ENCODE results near the gene KCNIP4. TPM values are rescaled to one million over a fixed set of nuclear protein-coding genes. Genes with fewer than 3 reads are reported as not detected.

KCNIP4 gene
- total and polyA plus RNA-seq, 2 of the 8 experiments (the other 6 are each of a cell fraction or from before 2014, with no cell fraction given) = 0.06 TPM; not detected in 1

DNA sequence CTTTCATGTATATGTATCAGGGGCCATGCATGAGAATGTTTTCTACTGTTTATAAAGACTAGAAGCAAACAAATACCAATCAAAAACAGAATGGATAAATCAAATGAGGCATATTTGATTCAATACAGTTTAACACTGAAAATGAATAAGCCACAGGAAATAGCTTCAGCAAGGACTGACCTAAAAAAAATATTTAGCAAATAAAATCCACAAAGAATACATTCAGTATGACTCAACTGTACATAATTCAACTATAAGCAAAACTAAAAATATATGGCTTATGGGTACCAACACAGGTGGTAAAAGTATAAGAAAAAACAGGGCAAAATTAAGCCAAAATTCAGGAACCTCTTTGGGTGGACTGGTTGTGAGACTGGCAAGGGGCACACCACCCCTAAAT is 112.9 kb downstream of the KCNIP4 start:
- no peak overlapping the region for H2BK20ac ChIP-seq (ENCODE audit: low read length)
- H2AFZ ChIP-seq (ENCODE audit: low read length) = no peak overlapping the region
- no peak overlapping the region for H3K23ac ChIP-seq (ENCODE audit: insufficient read length)
- no peaks in the 10 kb centered on the region for H4K20me1 ChIP-seq (replicated peaks in 1 of 2; ENCODE audit: control insufficient read depth in 1 of 2, insufficient read depth in 2 of 2, low read length in 2 of 2)
- no peaks in the 10 kb centered on the region for H3K79me1 ChIP-seq (ENCODE audit: low read depth, low read length)
- no peak overlapping the region for H2BK12ac ChIP-seq (ENCODE audit: low read depth, low read length)
- CTCF ChIA-PET (ENCODE audit: partially characterized antibody) = interaction anchor here (0.7 kb wide), 1 partner anchor 354 kb away, joined by 3 read pairs; no protein-coding TSS in a partner anchor
- H3K18ac ChIP-seq (ENCODE audit: extremely low read depth, low read length) = no peak overlapping the region
- no peak overlapping the region for H3K9ac ChIP-seq (replicated peaks in 1 of 4; ENCODE audit: extremely low read depth in 1 of 4, low read depth in 3 of 4, low read length in 3 of 4)
- POLR2A ChIA-PET (ENCODE audit: partially characterized antibody) = no interaction called here
- H3K36me3 ChIP-seq (ENCODE audit: control insufficient read depth in 2 of 4, insufficient read depth in 4 of 4, low read length in 3 of 4) = no peaks in the 10 kb centered on the region
- H3K56ac ChIP-seq (replicated peaks; ENCODE audit: insufficient read length, low read depth, low read length) = no peak overlapping the region
- H3K14ac ChIP-seq (ENCODE audit: insufficient read length) = no peak overlapping the region
- no peak overlapping the region for H2BK5ac ChIP-seq (ENCODE audit: low read depth, low read length)
- H3K4ac ChIP-seq (replicated peaks; ENCODE audit: insufficient read length, low read depth, low read length) = no peak overlapping the region
- no peak overlapping the region for H2AK5ac ChIP-seq (ENCODE audit: low read depth, low read length)
- no peak overlapping the region for H3K27ac ChIP-seq (ENCODE audit: low read depth, low read length)
- no peaks in the 10 kb centered on the region for H3K79me2 ChIP-seq (ENCODE audit: control insufficient read depth in 1 of 2, insufficient read depth in 2 of 2, low read length in 2 of 2)
- no peak overlapping the region for H4K91ac ChIP-seq (replicated peaks; ENCODE audit: insufficient read length, low read length)
- FAIRE-seq (no peak), DNase-seq (ENCODE audit: low read depth in 1 of 2, low spot score in 2 of 2) (no peak)
- H3K27me3 ChIP-seq (replicated peaks in 1 of 4; ENCODE audit: control insufficient read depth in 3 of 4, extremely low read depth in 1 of 4, insufficient read depth in 3 of 4, low read length in 3 of 4) = no peaks in the 10 kb centered on the region
- H3K4me2 ChIP-seq (ENCODE audit: insufficient read depth in 1 of 2, low read depth in 2 of 2, low read length in 2 of 2) = no peak overlapping the region
- no peak overlapping the region for H2BK15ac ChIP-seq (ENCODE audit: low read length)
- H3K23me2 ChIP-seq (ENCODE audit: low read depth, low read length) = no peaks in the 10 kb centered on the region
- no peaks in the 10 kb centered on the region for H3K4me1 ChIP-seq (replicated peaks in 1 of 4; ENCODE audit: control insufficient read depth in 3 of 4, insufficient read depth in 4 of 4, low read length in 3 of 4)
- no peak overlapping the region for H4K8ac ChIP-seq (ENCODE audit: extremely low read depth, insufficient read depth, low read length)
- no peak overlapping the region for H3K4me3 ChIP-seq (ENCODE audit: extremely low read depth in 1 of 4, insufficient read depth in 2 of 4, low read depth in 3 of 4, low read length in 4 of 4)
- no peaks in the 10 kb centered on the region for H3K9me3 ChIP-seq (ENCODE audit: insufficient read depth in 2 of 2, low read depth in 1 of 2, low read length in 1 of 2)
- H2BK120ac ChIP-seq (replicated peaks; ENCODE audit: low read depth, low read length) = no peak overlapping the region
- no peak overlapping the region for H4K5ac ChIP-seq (ENCODE audit: insufficient read length, low read depth, low read length)
- no peak for TF ChIP-seq RBBP5 (IDR thresholded peaks at IDR 0.05; ENCODE audit: borderline replicate concordance, low read depth, low read length)
- no peak for TF ChIP-seq HDAC6 (IDR thresholded peaks at IDR 0.05; ENCODE audit: low read depth, low read length)
- TF ChIP-seq SP2 (IDR thresholded peaks at IDR 0.05; ENCODE audit: low read length) = no peak
- TF ChIP-seq SIRT6 (IDR thresholded peaks at IDR 0.05; ENCODE audit: low read length) = no peak
- TF ChIP-seq RXRA (IDR thresholded peaks at IDR 0.05; ENCODE audit: insufficient read depth, low read depth, low read length) = no peak
- no peak for TF ChIP-seq CEBPB (IDR thresholded peaks at IDR 0.05; ENCODE audit: low read depth, low read length)
- TF ChIP-seq KDM4A (IDR thresholded peaks at IDR 0.05; ENCODE audit: low read depth, low read length, severe bottlenecking) = no peak
- TF ChIP-seq ZNF274 (IDR thresholded peaks at IDR 0.05; ENCODE audit: borderline replicate concordance, extremely low read depth, low read length) = no peak
- TF ChIP-seq SUZ12 (IDR thresholded peaks at IDR 0.05; ENCODE audit: low read length) = no peak
- no peak for TF ChIP-seq SIX5 (IDR thresholded peaks at IDR 0.05; ENCODE audit: low read depth, low read length)
- no peak for TF ChIP-seq JUND (IDR thresholded peaks at IDR 0.05; ENCODE audit: low read length)

All from H1 (cell line).